Karpas-422 (cell line): ENCODE data around the gene GSTO2. TPM values are rescaled to one million over a fixed set of nuclear protein-coding genes. Genes with fewer than 3 reads are reported as not detected.
A peak's percentile ranks its signal among the peaks of the same experiment; 100 is the strongest.
"Not testable (repeated sequence)": the region's sequence is repeated elsewhere in the genome, so short reads cannot be mapped to it uniquely, and the experiment has no call there.

Source experiments
- DNase-seq: peaks from one replicate; pipeline ENCODE4 v3.0.0-alpha.2; 2015
- H2AFZ ChIP-seq: fragments of 200-600 bp; sonication (generic); 2 replicates; pipeline ENCODE4 v1.6.1; 2014; ENCODE audit warnings: antibody characterized with exemption, low read length, mixed read lengths
- H3K27ac ChIP-seq: fragments of 200-600 bp; sonication (generic); 2 replicates; pipeline ENCODE4 v1.5.1; 2014; ENCODE audit warnings: mild to moderate bottlenecking, low read length, moderate library complexity
- H3K27me3 ChIP-seq: fragments of 200-600 bp; sonication (generic); 2 replicates; pipeline ENCODE4 v1.6.1; 2014; ENCODE audit warnings: low read length, mixed read lengths
- H3K36me3 ChIP-seq: fragments of 200-600 bp; sonication (generic); 2 replicates; pipeline ENCODE4 v1.6.1; 2014; ENCODE audit warnings: low read length, mixed read lengths; ENCODE audit not compliant: insufficient read depth
- H3K4me1 ChIP-seq: fragments of 200-600 bp; sonication (generic); 2 replicates; pipeline ENCODE4 v1.6.1; 2014; ENCODE audit warnings: mild to moderate bottlenecking, low read length, mixed read lengths
- H3K4me2 ChIP-seq: fragments of 200-600 bp; sonication (generic); 2 replicates; pipeline ENCODE4 v1.6.1; 2014; ENCODE audit warnings: low read length, low read depth, mild to moderate bottlenecking; ENCODE audit not compliant: poor library complexity, severe bottlenecking
- H3K4me3 ChIP-seq: fragments of 200-600 bp; sonication (generic); 2 replicates; pipeline ENCODE4 v1.5.1; 2014; ENCODE audit warnings: mild to moderate bottlenecking, antibody characterized with exemption, low read length, mixed read lengths
- H3K79me2 ChIP-seq: fragments of 200-600 bp; sonication (generic); 2 replicates; pipeline ENCODE4 v1.6.1; 2014; ENCODE audit warnings: mild to moderate bottlenecking, low read length, mixed read lengths
- H3K9ac ChIP-seq: fragments of 200-600 bp; sonication (generic); 2 replicates; pipeline ENCODE4 v1.6.0; 2014; ENCODE audit warnings: low read length
- H3K9me2 ChIP-seq: fragments of 200-600 bp; sonication (generic), shearing (Covaris generic); replicated peaks from 2 replicates; pipeline ENCODE4 v1.6.0; 2014; ENCODE audit warnings: mild to moderate bottlenecking, low read length, moderate library complexity; ENCODE audit not compliant: insufficient read depth
- H3K9me3 ChIP-seq: fragments of 300-700, 200-600 bp; sonication (generic); 2 replicates; pipeline ENCODE4 v1.6.1; 2014; ENCODE audit warnings: low read length, mixed read lengths
- H4K20me1 ChIP-seq: fragments of 200-600 bp; sonication (generic); 2 replicates; pipeline ENCODE4 v1.6.1; 2014; ENCODE audit warnings: mild to moderate bottlenecking, antibody characterized with exemption, low read length, low read depth; ENCODE audit not compliant: insufficient read depth
- total RNA-seq: library from RNA; depleted of rRNA; stranded (reverse); fragments of >200 nt; shearing (Covaris generic); gene quantifications from 2 replicates; pipeline ENCODE4 v1.2.3, GENCODE V29; 2014; ENCODE audit warnings: low replicate concordance

GSTO2 gene
- total RNA-seq, 1 experiment from 2014 or later = 1.3 TPM

DNA sequence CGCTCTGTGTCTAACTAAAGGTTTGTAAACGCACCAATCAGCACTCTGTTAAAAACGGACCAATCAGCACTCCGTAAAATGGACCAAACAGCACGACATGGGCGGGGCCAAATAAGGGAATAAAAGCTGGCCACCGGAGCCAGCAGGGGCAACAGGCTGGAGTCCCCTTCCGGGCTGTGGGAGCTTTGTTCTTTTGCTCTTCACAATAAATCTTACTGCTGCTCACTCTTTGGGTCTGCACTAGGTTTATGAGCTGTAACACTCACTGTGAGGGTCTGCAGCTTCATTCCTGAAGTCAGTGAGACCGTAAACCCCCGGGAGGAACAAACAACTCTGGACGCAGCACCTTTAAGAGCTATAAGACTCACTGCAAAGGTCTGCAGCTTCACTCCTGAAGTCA is 20.1 kb upstream of the GSTO2 start:
- H3K27ac ChIP-seq, H3K9me2 ChIP-seq, H3K9ac ChIP-seq, H2AFZ ChIP-seq, H3K4me1 ChIP-seq, H3K4me3 ChIP-seq, H3K36me3 ChIP-seq, H3K9me3 ChIP-seq, H4K20me1 ChIP-seq, DNase-seq, H3K27me3 ChIP-seq, H3K4me2 ChIP-seq, H3K79me2 ChIP-seq: not testable (repeated sequence)

DNA sequence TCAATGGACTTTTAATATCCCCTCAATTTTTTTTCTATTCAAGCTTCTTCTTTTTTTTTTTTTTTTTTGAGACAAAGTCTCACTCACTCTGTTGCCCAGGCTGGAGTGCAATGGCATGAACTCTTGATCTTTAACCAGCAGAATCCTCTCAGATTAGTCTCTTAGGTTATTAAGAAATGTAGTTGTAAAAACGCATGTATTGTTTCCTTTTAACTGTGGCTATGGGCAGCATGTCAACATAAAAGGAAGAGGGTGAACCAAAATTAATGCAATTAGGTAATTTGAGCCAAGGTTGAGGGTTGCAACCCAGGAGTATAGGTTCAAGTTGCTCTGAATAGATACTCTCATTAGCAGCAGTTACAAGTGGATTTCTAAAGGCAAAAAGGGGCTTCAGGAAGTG is 18.6 kb upstream of the GSTO2 start:
- no peak for DNase-seq
- no peak overlapping the region for H3K4me2 ChIP-seq
- no peak overlapping the region for H3K9ac ChIP-seq
- H3K4me1 ChIP-seq = peaks cover 5% of the 10 kb centered on the region
- H3K4me3 ChIP-seq = no peak overlapping the region
- no peaks in the 10 kb centered on the region for H3K36me3 ChIP-seq
- no peaks in the 10 kb centered on the region for H3K9me2 ChIP-seq
- no peaks in the 10 kb centered on the region for H3K9me3 ChIP-seq
- H3K27ac ChIP-seq = no peak overlapping the region
- no peaks in the 10 kb centered on the region for H3K27me3 ChIP-seq
- peaks cover 6% of the 10 kb centered on the region for H3K79me2 ChIP-seq
- no peak overlapping the region for H2AFZ ChIP-seq
- H4K20me1 ChIP-seq = no peaks in the 10 kb centered on the region; the same call in 1 of the 2 replicates

DNA sequence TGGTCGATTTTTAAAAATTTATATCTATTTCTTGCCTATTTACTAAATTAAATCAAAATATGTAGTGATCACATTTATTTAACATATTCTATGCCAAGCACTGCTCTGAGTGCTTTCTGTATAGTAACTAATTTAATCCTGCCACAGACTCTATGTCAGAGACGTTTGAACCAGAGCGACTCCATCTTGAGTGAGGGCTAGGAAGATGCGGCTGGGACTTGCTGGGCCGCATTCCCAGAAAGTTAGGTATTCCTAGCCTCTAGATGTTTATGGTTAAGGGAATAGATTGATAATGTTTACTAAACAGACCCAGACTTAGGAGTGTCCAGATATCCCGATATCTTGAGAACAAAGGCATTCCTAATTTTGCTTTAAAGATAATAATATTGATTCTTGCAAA is 17.5 kb upstream of the GSTO2 start:
- H4K20me1 ChIP-seq = no peaks in the 10 kb centered on the region; the same call in 1 of the 2 replicates
- no peak for DNase-seq
- no peak overlapping the region for H3K4me2 ChIP-seq
- peaks cover 16% of the 10 kb centered on the region for H3K4me1 ChIP-seq
- no peak overlapping the region for H2AFZ ChIP-seq
- no peaks in the 10 kb centered on the region for H3K9me2 ChIP-seq
- no peak overlapping the region for H3K9ac ChIP-seq
- no peak overlapping the region for H3K27ac ChIP-seq
- H3K27me3 ChIP-seq = no peaks in the 10 kb centered on the region
- H3K36me3 ChIP-seq = no peaks in the 10 kb centered on the region
- H3K4me3 ChIP-seq = no peak overlapping the region
- peaks cover 17% of the 10 kb centered on the region for H3K79me2 ChIP-seq
- no peaks in the 10 kb centered on the region for H3K9me3 ChIP-seq

DNA sequence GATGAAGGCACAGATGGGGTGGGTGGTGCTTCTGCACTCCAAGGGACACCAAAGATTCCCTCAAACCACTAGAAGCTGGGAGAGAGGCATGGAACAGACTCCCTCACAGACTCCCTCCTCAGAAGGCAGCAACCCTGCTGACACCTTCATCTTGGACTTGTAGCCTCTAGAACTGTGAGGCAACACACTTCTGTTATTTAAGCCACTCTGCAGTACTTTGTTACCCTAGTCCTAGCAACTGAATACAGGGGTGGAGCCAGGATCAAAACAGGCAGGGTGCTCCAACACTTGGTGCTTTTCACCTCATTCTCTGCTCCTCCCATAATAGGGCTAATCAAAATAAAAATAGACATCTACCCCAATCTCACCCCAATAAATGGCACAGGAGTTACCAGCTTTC is 16.6 kb upstream of the GSTO2 start:
- no peak for DNase-seq
- Histone ChIP-seq H3K27ac (no peak overlapping the region), H3K4me2 (no peak overlapping the region), H3K4me1 (peaks cover 23% of the 10 kb centered on the region), H4K20me1 (no peaks in the 10 kb centered on the region; the same call in 1 of the 2 replicates), H3K9me2 (no peaks in the 10 kb centered on the region), H3K36me3 (no peaks in the 10 kb centered on the region; the same call in 1 of the 2 replicates), H3K9ac (no peak overlapping the region), H3K4me3 (no peak overlapping the region), H3K9me3 (no peaks in the 10 kb centered on the region), H3K79me2 (peaks cover 26% of the 10 kb centered on the region), H3K27me3 (no peaks in the 10 kb centered on the region), H2AFZ (no peak overlapping the region)

DNA sequence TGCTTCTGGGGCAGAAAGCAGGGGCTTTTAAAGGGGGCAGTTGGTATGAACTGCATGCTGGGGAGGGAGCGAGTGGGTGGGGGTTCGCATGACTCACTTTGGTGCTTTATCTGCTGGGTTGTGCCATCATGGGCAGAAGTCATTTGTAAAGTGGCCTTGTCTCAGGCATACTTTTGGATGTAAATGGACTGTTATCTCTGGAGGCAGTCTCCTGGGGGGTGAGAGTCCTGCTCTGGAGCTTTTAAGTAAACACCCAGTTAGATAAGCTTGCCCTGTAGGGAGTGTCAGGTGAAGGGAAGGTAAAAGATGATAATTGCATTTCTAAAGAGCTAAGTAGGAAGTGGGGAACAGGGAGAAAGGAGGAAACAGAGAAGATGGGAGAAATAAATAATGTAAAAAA is 15.9 kb upstream of the GSTO2 start:
- no peaks in the 10 kb centered on the region; the same call in 1 of the 2 replicates for H4K20me1 ChIP-seq
- no peak overlapping the region for H3K4me3 ChIP-seq
- no peak for DNase-seq
- peaks cover 34% of the 10 kb centered on the region for H3K79me2 ChIP-seq
- peaks cover 6% of the 10 kb centered on the region; the same call in 1 of the 2 replicates for H3K36me3 ChIP-seq
- no peak overlapping the region for H2AFZ ChIP-seq
- H3K4me1 ChIP-seq = peaks cover 23% of the 10 kb centered on the region
- H3K27ac ChIP-seq = no peak overlapping the region
- H3K27me3 ChIP-seq = no peaks in the 10 kb centered on the region
- H3K9me2 ChIP-seq = no peaks in the 10 kb centered on the region
- no peaks in the 10 kb centered on the region for H3K9me3 ChIP-seq
- H3K4me2 ChIP-seq = no peak overlapping the region
- no peak overlapping the region for H3K9ac ChIP-seq

DNA sequence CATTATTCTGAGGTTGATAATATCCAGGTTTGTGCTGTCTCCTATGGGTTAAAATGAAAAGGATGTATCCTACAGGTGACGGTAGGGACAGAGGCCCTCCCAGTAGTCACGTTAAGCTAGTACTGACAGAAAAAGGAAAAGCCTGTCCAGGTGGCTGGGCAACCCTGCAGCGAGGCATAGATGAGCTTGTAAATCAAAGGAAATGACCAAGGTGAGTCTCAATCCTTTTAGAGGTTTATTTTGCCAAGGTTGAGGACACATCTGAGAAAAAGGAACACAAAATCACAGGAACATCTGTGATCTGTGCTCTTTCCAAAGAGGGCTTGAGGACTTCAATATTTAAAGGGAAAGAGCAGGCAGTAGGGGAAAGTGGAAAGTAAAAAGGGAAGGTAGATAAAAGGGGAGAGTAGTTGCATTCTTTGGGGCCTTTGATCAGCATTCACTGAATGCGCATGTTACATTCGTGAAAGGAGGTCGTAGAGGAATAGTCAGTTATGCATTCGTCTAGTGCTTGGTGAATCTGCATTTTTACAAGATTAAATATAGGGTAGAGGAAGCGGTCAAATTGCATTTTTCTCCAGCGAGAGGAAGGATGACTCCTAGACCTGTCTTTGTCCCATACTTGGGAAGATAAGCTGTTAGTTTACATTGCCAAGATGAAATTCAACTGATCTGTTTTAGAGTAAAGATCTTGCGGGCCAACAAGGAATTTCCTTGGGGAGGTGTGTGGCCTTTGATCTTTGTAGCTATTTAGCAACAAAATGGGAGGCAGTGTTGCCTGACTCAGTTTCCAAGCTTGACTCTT is 15.2 kb upstream of the GSTO2 start:
- no peaks in the 10 kb centered on the region for H3K9me2 ChIP-seq
- H2AFZ ChIP-seq = peak overlapping the region; percentile 90
- no peaks in the 10 kb centered on the region for H3K9me3 ChIP-seq
- peak overlapping the region; percentile 95 for H3K4me2 ChIP-seq
- DNase-seq = peak; percentile 16
- H3K27me3 ChIP-seq = no peaks in the 10 kb centered on the region
- H3K27ac ChIP-seq = no peak overlapping the region
- peaks cover 40% of the 10 kb centered on the region for H3K79me2 ChIP-seq
- peaks cover 11% of the 10 kb centered on the region; the same call in 1 of the 2 replicates for H3K36me3 ChIP-seq
- H3K4me1 ChIP-seq = peaks cover 23% of the 10 kb centered on the region
- peak overlapping the region; percentile 88; the same call in 1 of the 2 replicates for H3K4me3 ChIP-seq
- no peaks in the 10 kb centered on the region; the same call in 1 of the 2 replicates for H4K20me1 ChIP-seq
- peak overlapping the region; percentile 96; the same call in 1 of the 2 replicates for H3K9ac ChIP-seq

GRCh38 chr10:104254493-104255310 is 14.3 kb upstream of the GSTO2 start, which contains the start of gene GSTO1:
TSS of gene GSTO1 (plus strand) at chr10:104254892. CDS start at chr10:104254929, 37 bp downstream.
- Histone ChIP-seq H3K4me2 (peak within 1 kb of the TSS; percentile 95), H3K4me1 (peaks cover 23% of the 10 kb centered on the region), H3K9ac (peak within 1 kb of the TSS; percentile 96), H4K20me1 (no peaks in the 10 kb centered on the region; the same call in 1 of the 2 replicates), H3K36me3 (peaks cover 12% of the 10 kb centered on the region; the same call in 1 of the 2 replicates), H3K27me3 (no peaks in the 10 kb centered on the region), H3K27ac (peak within 1 kb of the TSS; percentile 25; the same call in 1 of the 2 replicates), H3K9me3 (no peaks in the 10 kb centered on the region), H2AFZ (peak within 1 kb of the TSS; percentile 90), H3K79me2 (peaks cover 49% of the 10 kb centered on the region), H3K4me3 (peak within 1 kb of the TSS; percentile 88), H3K9me2 (no peaks in the 10 kb centered on the region)
- peak; percentile 86 for DNase-seq
